ENCODE data around the gene TMEM255B. TPM values are rescaled to one million over a fixed set of nuclear protein-coding genes. Genes with fewer than 3 reads are reported as not detected.

Gene TMEM255B
- total RNA-seq, 1 donor from 2014 or later = 8.4 TPM

GRCh38 chr13:113770441-113770840 is 11.4 kb downstream of the TMEM255B start:
- no peak for FAIRE-seq
- H3K9me3 ChIP-seq (ENCODE audit: insufficient read depth, low read depth, low read length) = peaks cover 9% of the 10 kb centered on the region
- H3K27me3 Mint-ChIP-seq (ENCODE audit: low read depth, unreplicated experiment) = peaks cover 28% of the 10 kb centered on the region
- H3K4me3 Mint-ChIP-seq (ENCODE audit: unreplicated experiment) = no peak overlapping the region
- peaks cover 13% of the 10 kb centered on the region for H3K9me3 Mint-ChIP-seq (ENCODE audit: unreplicated experiment)
- H3K79me2 ChIP-seq (ENCODE audit: insufficient read depth, low read length) = no peaks in the 10 kb centered on the region
- H3K36me3 ChIP-seq (ENCODE audit: insufficient read depth, low read length) = no peaks in the 10 kb centered on the region
- no peak overlapping the region for H3K4me3 ChIP-seq (ENCODE audit: insufficient read depth, low read depth, low read length)
- H3K27me3 ChIP-seq (ENCODE audit: insufficient read depth, low read length) = no peaks in the 10 kb centered on the region
- H4K20me1 ChIP-seq (ENCODE audit: insufficient read depth, low read length) = no peaks in the 10 kb centered on the region
- no peak overlapping the region for H3K9ac ChIP-seq (ENCODE audit: low read length)
- H3K4me1 ChIP-seq (ENCODE audit: insufficient read depth, low read length) = no peaks in the 10 kb centered on the region
- TF ChIP-seq EZH2 (IDR thresholded peaks at IDR 0.05; ENCODE audit: insufficient read depth, low read length) (no peak), CTCF (IDR thresholded peaks at IDR 0.05; ENCODE audit: insufficient read depth, low read depth, low read length) (no peak)
- H3K4me2 ChIP-seq (ENCODE audit: low read length) = no peak overlapping the region
- no peak overlapping the region for H2AFZ ChIP-seq (ENCODE audit: low read depth, low read length)
- peaks cover 17% of the 10 kb centered on the region for H3K36me3 Mint-ChIP-seq (ENCODE audit: low read depth, unreplicated experiment)
- H3K27ac Mint-ChIP-seq (ENCODE audit: unreplicated experiment) = no peak overlapping the region
- no peak for DNase-seq (ENCODE audit: low read depth)
- no peak overlapping the region for H3K27ac ChIP-seq (ENCODE audit: low read depth, low read length)
- H3K4me1 Mint-ChIP-seq (ENCODE audit: low read depth, unreplicated experiment) = peaks cover 3% of the 10 kb centered on the region

- no peaks in the 10 kb centered on the region for H3K27me3 ChIP-seq (ENCODE audit: insufficient read depth, low read length)
- H3K4me3 ChIP-seq (ENCODE audit: insufficient read depth, low read depth, low read length) = no peak overlapping the region
- peaks cover 3% of the 10 kb centered on the region for H3K4me1 Mint-ChIP-seq (ENCODE audit: low read depth, unreplicated experiment)
- TF ChIP-seq CTCF (IDR thresholded peaks at IDR 0.05; ENCODE audit: insufficient read depth, low read depth, low read length) = no peak
- TF ChIP-seq EZH2 (IDR thresholded peaks at IDR 0.05; ENCODE audit: insufficient read depth, low read length) = no peak
- H3K4me2 ChIP-seq (ENCODE audit: low read length) = no peak overlapping the region
- no peak overlapping the region for H3K27ac Mint-ChIP-seq (ENCODE audit: unreplicated experiment)
- no peak overlapping the region for H3K4me3 Mint-ChIP-seq (ENCODE audit: unreplicated experiment)
- H3K79me2 ChIP-seq (ENCODE audit: insufficient read depth, low read length) = no peaks in the 10 kb centered on the region
- peaks cover 26% of the 10 kb centered on the region for H3K27me3 Mint-ChIP-seq (ENCODE audit: low read depth, unreplicated experiment)
- no peaks in the 10 kb centered on the region for H4K20me1 ChIP-seq (ENCODE audit: insufficient read depth, low read length)
- no peaks in the 10 kb centered on the region for H3K36me3 ChIP-seq (ENCODE audit: insufficient read depth, low read length)
- no peaks in the 10 kb centered on the region for H3K4me1 ChIP-seq (ENCODE audit: insufficient read depth, low read length)
- H2AFZ ChIP-seq (ENCODE audit: low read depth, low read length) = no peak overlapping the region
- no peak overlapping the region for H3K9ac ChIP-seq (ENCODE audit: low read length)
- peaks cover 13% of the 10 kb centered on the region for H3K9me3 Mint-ChIP-seq (ENCODE audit: unreplicated experiment)
- FAIRE-seq (no peak), DNase-seq (ENCODE audit: low read depth) (no peak)
- peaks cover 9% of the 10 kb centered on the region for H3K9me3 ChIP-seq (ENCODE audit: insufficient read depth, low read depth, low read length)
- peaks cover 15% of the 10 kb centered on the region for H3K36me3 Mint-ChIP-seq (ENCODE audit: low read depth, unreplicated experiment)
- no peak overlapping the region for H3K27ac ChIP-seq (ENCODE audit: low read depth, low read length)
These were observed 11.9 kb downstream of the TMEM255B start for GRCh38 chr13:113770937-113771336.

GRCh38 chr13:113771709-113772331 is 12.8 kb downstream of the TMEM255B start:
- H3K36me3 Mint-ChIP-seq (ENCODE audit: low read depth, unreplicated experiment) = peaks cover 15% of the 10 kb centered on the region
- H3K27me3 ChIP-seq (ENCODE audit: insufficient read depth, low read length) = no peaks in the 10 kb centered on the region
- H4K20me1 ChIP-seq (ENCODE audit: insufficient read depth, low read length) = no peaks in the 10 kb centered on the region
- no peaks in the 10 kb centered on the region for H3K79me2 ChIP-seq (ENCODE audit: insufficient read depth, low read length)
- FAIRE-seq (no peak), DNase-seq (ENCODE audit: low read depth) (no peak)
- H3K4me2 ChIP-seq (ENCODE audit: low read length) = no peak overlapping the region
- H3K27ac Mint-ChIP-seq (ENCODE audit: unreplicated experiment) = no peak overlapping the region
- peaks cover 13% of the 10 kb centered on the region for H3K9me3 Mint-ChIP-seq (ENCODE audit: unreplicated experiment)
- H3K9me3 ChIP-seq (ENCODE audit: insufficient read depth, low read depth, low read length) = peaks cover 9% of the 10 kb centered on the region
- peaks cover 3% of the 10 kb centered on the region for H3K4me1 Mint-ChIP-seq (ENCODE audit: low read depth, unreplicated experiment)
- no peaks in the 10 kb centered on the region for H3K4me1 ChIP-seq (ENCODE audit: insufficient read depth, low read length)
- peaks cover 25% of the 10 kb centered on the region for H3K27me3 Mint-ChIP-seq (ENCODE audit: low read depth, unreplicated experiment)
- H2AFZ ChIP-seq (ENCODE audit: low read depth, low read length) = no peak overlapping the region
- no peaks in the 10 kb centered on the region for H3K36me3 ChIP-seq (ENCODE audit: insufficient read depth, low read length)
- no peak for TF ChIP-seq CTCF (IDR thresholded peaks at IDR 0.05; ENCODE audit: insufficient read depth, low read depth, low read length)
- no peak for TF ChIP-seq EZH2 (IDR thresholded peaks at IDR 0.05; ENCODE audit: insufficient read depth, low read length)
- no peak overlapping the region for H3K4me3 ChIP-seq (ENCODE audit: insufficient read depth, low read depth, low read length)
- no peak overlapping the region for H3K4me3 Mint-ChIP-seq (ENCODE audit: unreplicated experiment)
- H3K27ac ChIP-seq (ENCODE audit: low read depth, low read length) = no peak overlapping the region
- H3K9ac ChIP-seq (ENCODE audit: low read length) = no peak overlapping the region
